Stromal cell of bone marrow (primary cell): Measurements from ENCODE around the gene CISH.

Source experiments
- DNase-seq: peaks from one replicate; pipeline ENCODE4 v3.0.0-alpha.2; 2012; ENCODE audit warnings: low read depth

Gene CISH

GRCh38 chr3:50611464-50612233 lies at the start of gene CISH:
Gene CISH, minus strand, starts transcription at chr3:50611774. Its CDS starts 124 bp downstream, at chr3:50611650.
- peak; percentile 81 for DNase-seq

- no peak for DNase-seq
Measured at GRCh38 chr3:50660386-50660785, 48.8 kb upstream of the CISH start.

DNA sequence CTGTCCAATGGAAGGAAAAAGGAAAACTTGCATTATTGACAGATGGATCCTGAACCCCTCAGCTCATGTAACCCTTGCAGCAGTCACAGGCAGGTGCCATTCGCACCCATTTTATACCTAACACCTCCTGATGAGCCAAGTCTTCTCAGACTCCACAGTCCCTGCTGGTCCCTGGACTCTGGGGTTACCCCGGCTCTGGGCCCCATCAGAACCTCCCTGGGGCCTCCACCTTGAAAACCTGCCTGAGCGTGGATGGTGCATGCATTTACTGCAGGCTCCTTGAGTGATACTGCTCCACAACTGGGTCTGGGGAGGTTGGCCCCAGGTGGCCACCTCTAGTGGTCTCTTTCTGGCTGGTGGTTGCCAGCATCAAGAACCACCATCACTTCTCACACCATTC lies 47.3 kb upstream of the CISH start:
- no peak for DNase-seq

- no peak for DNase-seq
Measured at GRCh38 chr3:50658416-50658815, 46.8 kb upstream of the CISH start.

DNA sequence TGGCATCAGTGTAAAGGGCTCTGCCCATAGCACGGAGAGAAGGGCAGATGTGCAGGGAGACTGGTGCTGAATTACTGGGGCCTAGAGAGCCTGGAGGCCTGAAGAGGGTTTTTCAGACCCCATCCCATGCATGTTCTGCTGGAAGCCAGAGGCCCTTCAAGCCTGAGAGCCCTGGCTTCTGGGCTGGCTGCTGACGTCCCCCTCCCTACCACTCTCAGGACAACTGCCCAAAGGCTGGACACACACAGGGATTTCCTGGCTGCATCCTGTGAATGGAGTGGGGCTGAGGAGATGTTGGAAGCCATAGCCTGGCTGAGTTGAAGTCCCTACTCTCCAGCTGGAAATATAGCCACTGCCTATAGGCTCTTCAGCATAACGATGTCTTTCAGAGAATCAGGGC lies 46.2 kb upstream of the CISH start:
- no peak for DNase-seq

DNA sequence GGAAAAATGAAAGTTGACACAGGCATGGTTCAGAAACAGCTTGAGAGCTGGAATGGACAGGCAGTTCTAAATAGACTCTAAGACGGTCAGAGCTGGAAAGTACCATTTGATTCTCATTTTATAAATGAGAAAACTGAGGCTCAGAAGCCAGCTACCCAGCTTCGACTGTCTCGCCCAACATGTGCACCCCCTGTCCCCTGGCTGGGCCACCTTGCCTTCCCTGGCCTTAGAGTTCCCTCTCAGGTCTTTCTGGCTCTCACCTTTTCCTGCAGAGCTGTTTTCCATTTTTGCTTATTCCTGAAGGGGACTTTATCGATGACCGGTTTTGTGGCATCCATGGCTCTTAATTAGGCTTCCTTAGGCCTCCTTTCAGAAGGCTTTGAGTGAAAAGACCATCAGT lies 45.8 kb upstream of the CISH start:
- DNase-seq = no peak

DNA sequence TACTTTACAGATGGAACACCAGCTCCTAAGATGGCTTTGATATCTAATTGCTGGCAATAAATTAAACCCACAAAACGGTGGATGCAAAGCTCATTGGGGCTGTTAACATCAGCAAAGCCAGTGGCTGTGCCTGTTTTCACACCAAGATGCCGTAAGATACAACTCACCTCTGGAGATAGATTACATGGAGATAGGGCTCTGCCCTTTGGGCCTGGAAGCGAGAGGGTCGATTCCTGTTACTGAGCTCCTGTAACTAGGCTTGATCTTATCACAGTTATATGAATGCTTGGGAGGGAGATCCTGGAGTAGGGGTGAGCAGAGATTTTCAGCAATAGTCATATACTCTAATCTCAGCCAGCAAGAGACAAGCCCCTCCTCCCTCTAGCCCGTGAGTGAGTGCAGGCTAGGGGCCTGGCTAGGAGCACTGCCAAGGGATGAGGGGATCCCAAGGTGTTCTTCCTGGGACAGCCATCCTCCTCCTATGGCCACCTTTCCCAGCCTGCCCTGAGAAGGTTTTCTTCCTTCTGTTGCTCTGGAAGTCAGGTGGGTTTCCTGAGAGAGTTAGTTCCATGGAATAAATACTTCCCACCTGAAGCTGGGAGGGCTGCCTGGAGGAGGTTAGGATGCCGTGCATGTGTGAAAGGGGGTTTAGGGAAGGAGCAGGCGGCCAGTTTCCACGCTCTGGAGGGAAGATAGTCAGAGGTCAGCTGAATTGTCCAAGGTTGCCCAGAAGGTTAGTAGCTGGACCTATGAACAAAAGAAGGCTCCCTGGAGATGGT lies 45.0 kb upstream of the CISH start:
- no peak for DNase-seq

DNA sequence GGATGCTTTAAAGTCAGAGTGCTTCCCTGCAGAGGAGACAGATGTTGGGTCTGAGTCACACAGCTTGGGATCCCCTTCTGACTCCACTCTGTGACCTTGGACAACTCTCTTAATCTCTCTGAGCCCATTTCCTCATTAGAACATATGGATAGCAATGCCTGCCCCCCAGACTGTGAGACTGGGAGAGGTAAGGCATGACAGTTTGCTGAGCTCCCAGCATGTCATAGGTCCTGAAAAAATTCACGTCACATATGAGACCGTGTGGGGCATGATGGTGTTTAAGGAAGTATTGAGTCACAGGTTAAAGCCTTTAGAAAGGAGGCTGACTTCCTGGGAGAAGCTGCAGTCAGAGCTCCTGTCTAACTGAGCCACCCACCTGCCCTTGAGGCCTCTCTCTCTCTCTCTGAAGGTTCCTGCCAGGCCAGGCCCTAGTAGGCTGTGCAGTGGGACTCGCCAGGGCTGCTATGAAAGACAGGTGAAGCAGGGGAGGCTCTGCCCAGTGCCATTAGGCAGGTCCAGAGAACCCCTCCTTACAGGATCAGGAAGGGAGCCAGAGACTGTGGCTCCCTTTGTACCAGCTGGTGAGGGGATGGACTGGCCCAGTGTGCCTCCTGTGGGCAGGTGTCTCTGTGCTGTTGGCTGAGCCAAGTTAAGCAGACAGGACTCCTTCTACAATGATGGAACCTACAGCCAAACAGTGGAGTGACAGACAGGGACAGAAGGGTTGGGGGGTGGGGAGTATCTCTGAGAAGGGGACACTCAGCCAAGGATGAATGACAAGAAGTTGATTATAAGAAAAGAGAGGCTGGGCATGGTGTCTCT lies 43.6 kb upstream of the CISH start:
- no peak for DNase-seq

DNA sequence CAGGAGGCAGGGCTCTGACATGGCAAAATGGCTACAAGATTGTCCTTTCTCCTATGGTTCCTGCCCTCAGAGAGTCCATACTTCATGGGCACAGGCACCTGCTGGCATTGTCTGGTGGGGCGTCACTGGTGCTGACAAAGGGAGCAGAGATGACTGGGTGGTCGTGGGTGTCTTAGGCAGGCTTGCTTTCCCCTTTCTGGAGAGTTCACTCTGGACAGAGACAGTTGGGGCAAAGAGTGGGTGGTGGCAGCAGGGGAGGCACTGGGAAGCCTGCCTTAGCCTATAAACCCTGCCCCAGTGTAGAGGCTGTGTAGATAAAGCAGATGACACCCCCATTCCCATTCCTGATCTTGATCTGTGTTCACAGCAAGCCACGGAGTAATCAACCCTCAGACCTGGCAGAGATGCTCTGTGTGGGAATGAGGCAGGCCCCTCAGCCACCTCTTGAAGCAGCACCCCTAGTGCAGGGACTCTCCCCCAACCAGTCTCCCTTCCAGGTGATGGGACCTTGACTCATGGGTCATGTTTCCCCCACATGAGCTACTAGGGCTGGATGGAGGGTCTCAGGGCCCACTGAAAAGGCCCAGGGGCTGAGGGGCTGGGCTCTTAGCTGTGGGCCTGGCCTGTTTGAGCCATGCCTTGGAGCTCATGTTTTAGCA lies 42.5 kb upstream of the CISH start:
- DNase-seq = no peak

DNA sequence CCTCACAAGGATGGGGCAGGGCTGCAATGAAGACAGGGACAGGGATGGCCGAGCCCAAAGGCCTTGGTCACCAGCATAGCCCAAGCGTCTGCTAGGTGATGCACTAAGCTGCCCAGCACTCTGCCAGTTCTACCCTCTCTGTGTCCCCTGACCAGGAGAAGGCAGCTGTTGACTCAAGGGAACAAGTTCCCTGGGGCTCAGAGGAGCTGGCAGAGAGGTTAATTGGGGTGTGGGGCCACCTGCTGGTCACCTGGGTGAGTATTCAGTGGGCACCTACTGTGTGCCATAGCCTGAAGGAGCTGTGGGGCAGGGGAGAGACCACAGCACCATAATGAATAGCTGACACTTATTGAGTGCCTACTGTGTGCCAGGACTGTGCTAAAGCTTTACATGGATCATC lies 41.1 kb upstream of the CISH start:
- no peak for DNase-seq

- no peak for DNase-seq
Measured at GRCh38 chr3:50651920-50652529, 40.5 kb upstream of the CISH start.

DNA sequence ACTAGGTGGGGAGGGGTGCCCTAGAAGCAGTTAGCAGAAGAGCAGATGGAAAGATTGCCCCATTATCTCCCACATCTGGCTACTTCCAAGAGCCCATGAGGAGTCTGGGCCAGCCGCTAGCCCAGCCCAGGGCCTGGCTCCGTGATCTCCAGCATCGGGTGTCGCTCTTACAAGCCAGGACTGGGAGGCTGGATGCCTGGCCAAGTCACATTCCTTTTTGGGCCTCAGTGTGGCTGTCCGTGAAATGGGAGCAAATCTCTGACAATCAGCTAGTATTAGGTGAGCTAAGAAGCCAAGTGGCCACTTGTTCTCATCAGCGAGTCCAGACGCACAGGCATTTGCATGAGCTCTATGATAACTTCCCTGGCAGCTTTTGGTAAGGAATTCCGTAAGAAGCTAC lies 39.9 kb upstream of the CISH start:
- no peak for DNase-seq

GRCh38 chr3:50650018-50650417 lies 38.4 kb upstream of the CISH start:
- DNase-seq = no peak

DNA sequence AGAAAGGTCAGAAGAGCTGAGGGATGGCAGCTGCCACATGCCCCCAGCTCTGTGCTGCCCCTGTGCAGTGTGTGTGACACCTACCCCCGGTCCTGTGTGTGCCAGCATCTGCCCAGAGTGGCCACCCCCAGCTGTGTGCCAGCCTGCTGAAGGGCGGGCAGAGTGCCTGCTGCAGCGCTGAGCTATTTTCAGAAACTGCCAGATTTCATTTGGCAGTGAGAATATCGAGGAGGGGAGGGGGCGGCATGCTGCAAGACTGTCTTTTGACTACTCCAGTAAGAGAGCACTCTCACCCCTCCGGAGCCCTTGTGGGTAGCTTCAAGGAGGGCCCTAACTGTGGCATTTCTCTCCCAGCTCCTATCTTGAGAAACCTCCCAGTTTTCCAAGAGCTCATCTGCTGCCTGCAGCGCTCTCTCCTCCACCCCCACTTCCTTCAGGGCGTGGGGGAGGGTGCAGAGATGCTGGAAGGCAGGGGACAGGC lies 37.9 kb upstream of the CISH start:
- no peak for DNase-seq

DNA sequence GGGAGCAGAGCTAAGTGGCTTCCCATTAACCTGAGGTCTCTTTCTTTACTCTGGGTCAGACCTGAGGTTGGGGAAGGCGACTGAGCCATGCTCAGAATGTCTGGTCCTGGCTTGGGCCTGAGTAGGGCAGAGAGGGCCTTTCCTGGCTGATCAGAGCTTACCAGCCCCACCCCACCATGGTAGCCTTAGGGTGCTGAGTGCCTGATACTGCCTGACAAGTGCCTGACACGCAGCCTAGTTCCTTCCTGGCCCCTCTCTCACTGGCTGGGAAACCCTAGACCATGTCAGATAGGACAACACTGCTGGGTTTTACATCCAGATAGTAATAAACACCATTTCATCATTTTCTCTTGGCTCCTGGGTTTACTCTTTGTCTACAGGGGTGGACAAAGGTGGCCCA lies 37.4 kb upstream of the CISH start:
- no peak for DNase-seq

DNA sequence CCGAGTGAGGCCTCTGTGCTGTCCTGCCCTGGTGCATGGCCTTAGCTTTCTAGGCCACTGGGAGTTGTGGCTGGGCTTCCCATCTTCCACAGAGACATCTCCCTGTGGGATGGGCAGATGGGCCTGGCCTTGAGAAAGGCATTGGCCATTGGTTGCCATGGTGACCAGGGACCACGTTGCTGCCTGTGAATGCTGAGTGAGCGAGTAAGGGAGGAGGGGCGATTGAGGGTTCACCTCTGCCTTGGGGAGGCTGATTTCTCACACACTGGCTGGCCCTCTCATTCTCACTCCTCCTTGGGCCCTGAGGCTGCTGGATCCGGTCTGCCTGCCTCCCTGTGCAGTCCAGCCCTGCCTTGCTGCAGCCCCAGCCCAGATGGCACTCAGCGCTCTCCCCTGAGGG lies 36.7 kb upstream of the CISH start:
- no peak for DNase-seq

DNA sequence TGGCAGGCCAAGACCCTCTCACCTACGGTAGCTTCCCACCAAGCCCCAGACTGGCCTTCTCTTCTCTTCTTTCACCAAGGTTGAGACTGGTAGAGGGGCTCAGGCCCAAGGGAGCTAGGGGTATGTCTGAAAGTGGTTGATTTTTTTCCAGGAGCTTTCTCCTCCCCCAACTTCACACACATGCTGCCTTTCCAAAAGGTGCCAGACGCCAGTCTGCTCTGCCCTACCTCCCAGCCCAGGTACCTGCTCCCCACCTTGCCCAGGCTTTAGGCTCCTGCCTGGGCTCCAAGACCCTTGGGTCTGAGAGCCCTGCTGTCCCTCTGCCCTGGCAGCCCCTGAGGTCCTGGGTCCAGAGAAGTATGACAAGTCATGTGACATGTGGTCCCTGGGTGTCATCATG lies 33.8 kb upstream of the CISH start:
- DNase-seq = no peak

GRCh38 chr3:50644561-50644960 lies 33.0 kb upstream of the CISH start:
- DNase-seq = no peak

DNA sequence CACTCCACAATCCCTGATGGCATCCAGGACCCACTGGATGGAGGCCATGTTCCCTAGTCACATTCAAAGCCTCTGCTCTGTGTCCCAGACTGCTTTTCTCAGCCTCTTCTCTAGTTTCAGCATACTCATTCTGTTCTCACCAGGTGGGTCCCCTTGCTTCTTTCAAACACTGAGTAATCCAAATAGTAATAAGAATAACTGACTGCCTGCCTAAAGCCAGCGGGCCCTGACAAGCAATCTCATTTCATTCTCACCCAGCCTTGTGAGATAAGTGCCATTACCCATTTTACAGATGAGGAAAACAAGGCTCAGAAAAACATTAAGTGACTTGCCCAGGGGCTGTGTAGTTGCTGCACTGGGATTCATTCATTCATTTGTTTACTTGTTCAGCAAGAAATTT lies 30.8 kb upstream of the CISH start:
- no peak for DNase-seq

DNA sequence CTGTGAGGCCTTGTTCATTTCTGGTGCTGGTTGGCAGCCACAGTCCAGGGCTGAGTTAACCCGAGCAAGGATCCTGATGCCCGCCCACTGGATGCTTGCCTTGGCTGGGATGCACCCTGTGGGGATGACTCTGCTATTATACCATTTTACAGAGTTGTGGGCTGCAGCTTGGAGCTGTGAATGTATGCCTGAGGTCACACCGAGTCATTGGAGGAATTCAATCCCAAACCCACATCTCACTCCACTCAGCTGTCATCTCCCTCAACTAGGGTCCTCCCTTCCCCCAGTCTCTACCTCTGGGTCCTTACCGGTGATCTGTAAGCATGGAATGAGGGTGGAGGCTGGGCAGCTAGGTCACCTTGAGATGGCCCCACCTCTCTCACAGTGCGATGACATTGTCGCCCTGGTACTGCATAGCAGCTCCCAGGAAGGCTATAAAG lies 27.5 kb upstream of the CISH start:
- DNase-seq = peak; percentile 74

GRCh38 chr3:50637945-50638344 lies 26.4 kb upstream of the CISH start:
- no peak for DNase-seq

DNA sequence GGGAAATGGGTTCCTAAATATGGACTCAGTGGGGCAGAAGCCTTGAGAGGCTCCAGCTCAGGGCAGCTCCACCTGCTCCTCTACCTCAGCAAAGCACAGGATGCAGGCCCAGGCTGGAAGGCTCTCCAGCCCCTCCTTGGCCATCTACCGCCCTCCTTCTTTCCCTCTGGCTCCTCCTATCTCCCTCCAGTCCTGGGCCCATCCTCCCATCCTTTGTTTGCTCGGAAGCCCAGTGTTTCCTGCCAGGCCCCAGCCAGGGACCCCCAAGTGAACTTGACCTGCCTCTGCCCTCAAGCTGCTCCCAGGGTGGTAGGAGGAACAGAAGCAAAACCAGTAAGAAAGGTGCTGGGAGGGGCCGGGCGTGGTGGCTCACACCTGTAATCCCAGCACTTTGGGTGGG lies 25.4 kb upstream of the CISH start:
- DNase-seq = no peak
